Measurements from ENCODE around the gene ELMOD2. TPM values are rescaled to one million over a fixed set of nuclear protein-coding genes. Genes with fewer than 3 reads are reported as not detected.

The ELMOD2 gene
- total RNA-seq, 4 donors from 2014 or later: 24.7 to 41.9 (median 31.5) TPM

DNA sequence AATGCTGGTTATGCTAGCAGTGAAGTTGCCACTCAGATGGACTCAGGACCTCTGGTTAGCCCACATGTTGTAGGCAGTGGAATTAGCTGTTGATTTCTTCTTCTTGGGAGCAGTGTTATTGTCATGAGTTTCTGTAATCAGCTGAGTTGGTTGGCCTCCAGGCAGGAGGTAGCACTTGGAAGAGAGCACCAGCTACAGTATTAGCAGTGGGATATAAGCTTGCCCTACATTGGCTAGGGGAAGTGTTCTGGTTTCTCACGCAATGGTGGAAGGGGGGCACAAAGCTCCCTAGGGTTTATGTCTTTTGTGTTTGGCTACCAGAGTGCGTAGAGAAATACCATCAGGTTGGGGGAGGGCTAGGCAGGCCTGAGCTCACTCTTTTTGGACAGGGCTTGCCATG, 78.7 kb downstream of the ELMOD2 start:
- Histone ChIP-seq H3K4me3 (replicated peaks in 1 of 3) (no peak overlapping the region), H3K4me1 (no peaks in the 10 kb centered on the region), H3K27me3 (no peaks in the 10 kb centered on the region), H3K9me3 (no peaks in the 10 kb centered on the region), H3K36me3 (no peaks in the 10 kb centered on the region), H3K27ac (no peak overlapping the region)
- 82 to 91% methylated on average over 2 of the region's 2 CpGs for WGBS, 2 donors
- intact Hi-C loops (cut with DNase I): no loop called here
- no peak for TF ChIP-seq POLR2A (IDR thresholded peaks at IDR 0.05)
- TF ChIP-seq, protein P1, sequence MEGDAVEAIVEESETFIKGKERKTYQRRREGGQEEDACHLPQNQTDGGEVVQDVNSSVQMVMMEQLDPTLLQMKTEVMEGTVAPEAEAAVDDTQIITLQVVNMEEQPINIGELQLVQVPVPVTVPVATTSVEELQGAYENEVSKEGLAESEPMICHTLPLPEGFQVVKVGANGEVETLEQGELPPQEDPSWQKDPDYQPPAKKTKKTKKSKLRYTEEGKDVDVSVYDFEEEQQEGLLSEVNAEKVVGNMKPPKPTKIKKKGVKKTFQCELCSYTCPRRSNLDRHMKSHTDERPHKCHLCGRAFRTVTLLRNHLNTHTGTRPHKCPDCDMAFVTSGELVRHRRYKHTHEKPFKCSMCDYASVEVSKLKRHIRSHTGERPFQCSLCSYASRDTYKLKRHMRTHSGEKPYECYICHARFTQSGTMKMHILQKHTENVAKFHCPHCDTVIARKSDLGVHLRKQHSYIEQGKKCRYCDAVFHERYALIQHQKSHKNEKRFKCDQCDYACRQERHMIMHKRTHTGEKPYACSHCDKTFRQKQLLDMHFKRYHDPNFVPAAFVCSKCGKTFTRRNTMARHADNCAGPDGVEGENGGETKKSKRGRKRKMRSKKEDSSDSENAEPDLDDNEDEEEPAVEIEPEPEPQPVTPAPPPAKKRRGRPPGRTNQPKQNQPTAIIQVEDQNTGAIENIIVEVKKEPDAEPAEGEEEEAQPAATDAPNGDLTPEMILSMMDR (IDR thresholded peaks at IDR 0.05): no peak
- no peak for DNase-seq

DNA sequence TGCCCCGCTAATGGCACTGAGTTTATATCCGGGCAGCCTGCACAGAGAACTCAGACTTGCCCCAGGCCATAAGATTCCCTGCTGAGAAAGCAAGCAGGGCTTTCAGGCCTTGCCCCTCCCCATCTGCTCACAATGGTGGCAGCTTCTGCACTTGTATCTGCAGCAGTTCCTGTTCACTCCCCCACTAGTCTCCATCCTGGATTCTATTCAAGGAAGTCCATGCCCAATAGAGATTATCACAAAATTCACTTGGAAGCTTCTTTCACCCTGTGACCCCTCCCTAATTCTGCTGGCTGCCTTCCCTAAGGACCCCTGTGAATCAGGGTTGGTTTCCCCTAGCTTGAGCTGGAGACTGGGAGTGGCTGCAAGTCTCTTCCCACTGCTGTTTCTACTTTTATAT, 79.3 kb downstream of the ELMOD2 start:
- no peaks in the 10 kb centered on the region for H3K36me3 ChIP-seq
- H3K4me1 ChIP-seq: no peaks in the 10 kb centered on the region
- H3K4me3 ChIP-seq (replicated peaks in 1 of 3): no peak overlapping the region
- no peak for TF ChIP-seq POLR2A (IDR thresholded peaks at IDR 0.05)
- TF ChIP-seq, protein P1 (IDR thresholded peaks at IDR 0.05): no peak
- intact Hi-C loops (cut with DNase I): no loop called here
- WGBS, 2 donors: 72 to 94% methylated on average over 2 of the region's 2 CpGs
- no peaks in the 10 kb centered on the region for H3K27me3 ChIP-seq
- no peak overlapping the region for H3K27ac ChIP-seq
- DNase-seq: no peak
- H3K9me3 ChIP-seq: no peaks in the 10 kb centered on the region

Small RNA genes lying within 50 kb of the gene (small RNA-seq; reads per million reads assigned to genes)
- gene AC108019.1 (not detected), gene RN7SL152P (not detected)

Other genes starting within 250 kb of the ELMOD2 start
- 10 to 100 TPM; 62.0 to 71.4 (median 66.0) TPM for gene SCOC, start 150.5 kb upstream of the ELMOD2 start, total RNA-seq
- under 1 TPM in 3 of 4 donors, not detected in 1; 0.11 to 0.39 (median 0.13) TPM for gene CLGN, start 96.5 kb upstream of the ELMOD2 start, total RNA-seq
- not detected for gene MGAT4D, start 25.9 kb upstream of the ELMOD2 start, total RNA-seq
- gene UCP1, start 44.8 kb downstream of the ELMOD2 start, total RNA-seq: not detected
- gene TBC1D9, start 232.2 kb downstream of the ELMOD2 start, total RNA-seq: 10 to 100 TPM; 13.3 to 17.5 (median 15.2) TPM